Epithelial cell of esophagus (primary cell): Measurements from ENCODE around the gene SPOCK1.
A peak's percentile ranks its signal among the peaks of the same experiment; 100 is the strongest.

Experiments used
- DNase-seq: peaks from one replicate; pipeline ENCODE4 v3.0.0; 2010; ENCODE audit warnings: low read depth
- H3K4me3 ChIP-seq: 2 replicates; pipeline ENCODE4 v1.5.1; 2011; ENCODE audit warnings: mild to moderate bottlenecking, low read length, control low read depth
- TF ChIP-seq, protein P1 (sequence below): IDR thresholded peaks from 2 replicates; pipeline ENCODE4 v1.5.1; 2011; ENCODE audit warnings: low read depth, mild to moderate bottlenecking, low read length, control low read depth, inconsistent platforms; ENCODE audit not compliant: insufficient read depth; ENCODE audit errors: missing control alignments

Gene SPOCK1

DNA sequence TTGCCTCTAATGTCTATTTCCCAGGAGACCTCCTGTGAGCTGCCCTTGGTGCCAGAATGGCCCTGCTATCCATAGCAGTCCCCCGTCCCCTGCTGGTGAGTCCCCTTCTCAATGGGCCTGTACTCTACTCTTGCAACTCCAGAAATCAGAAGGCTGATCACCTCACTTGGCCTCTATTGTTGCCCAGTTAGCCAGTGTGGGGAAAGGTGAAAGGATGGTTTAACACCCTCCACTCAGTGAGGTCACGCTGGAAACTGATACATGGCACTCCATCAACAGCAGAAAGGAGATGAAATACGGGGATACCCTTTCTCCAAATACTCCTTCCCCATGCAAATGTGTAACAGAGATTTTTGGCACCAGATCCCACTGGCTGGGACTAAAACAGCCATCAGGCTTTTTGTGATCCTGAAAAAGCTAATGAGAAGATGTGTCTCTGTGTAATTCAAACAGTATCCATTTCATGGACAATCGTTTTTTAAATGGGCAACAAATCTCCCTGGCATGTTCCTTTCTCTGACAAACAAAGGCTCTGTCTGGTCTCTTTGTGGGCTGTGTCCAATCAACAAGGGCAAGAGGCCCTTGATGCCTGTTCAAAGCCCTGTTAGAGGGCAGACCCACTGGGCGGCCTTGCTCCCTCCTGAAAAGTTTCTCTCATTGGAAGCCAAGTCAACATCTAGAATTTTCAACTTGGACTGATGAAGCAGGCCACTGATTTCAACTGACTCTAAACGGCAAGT is 343.7 kb downstream of the SPOCK1 start:
- no peak overlapping the region for H3K4me3 ChIP-seq
- TF ChIP-seq, protein P1, sequence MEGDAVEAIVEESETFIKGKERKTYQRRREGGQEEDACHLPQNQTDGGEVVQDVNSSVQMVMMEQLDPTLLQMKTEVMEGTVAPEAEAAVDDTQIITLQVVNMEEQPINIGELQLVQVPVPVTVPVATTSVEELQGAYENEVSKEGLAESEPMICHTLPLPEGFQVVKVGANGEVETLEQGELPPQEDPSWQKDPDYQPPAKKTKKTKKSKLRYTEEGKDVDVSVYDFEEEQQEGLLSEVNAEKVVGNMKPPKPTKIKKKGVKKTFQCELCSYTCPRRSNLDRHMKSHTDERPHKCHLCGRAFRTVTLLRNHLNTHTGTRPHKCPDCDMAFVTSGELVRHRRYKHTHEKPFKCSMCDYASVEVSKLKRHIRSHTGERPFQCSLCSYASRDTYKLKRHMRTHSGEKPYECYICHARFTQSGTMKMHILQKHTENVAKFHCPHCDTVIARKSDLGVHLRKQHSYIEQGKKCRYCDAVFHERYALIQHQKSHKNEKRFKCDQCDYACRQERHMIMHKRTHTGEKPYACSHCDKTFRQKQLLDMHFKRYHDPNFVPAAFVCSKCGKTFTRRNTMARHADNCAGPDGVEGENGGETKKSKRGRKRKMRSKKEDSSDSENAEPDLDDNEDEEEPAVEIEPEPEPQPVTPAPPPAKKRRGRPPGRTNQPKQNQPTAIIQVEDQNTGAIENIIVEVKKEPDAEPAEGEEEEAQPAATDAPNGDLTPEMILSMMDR, result no peak
- DNase-seq, result no peak

DNA sequence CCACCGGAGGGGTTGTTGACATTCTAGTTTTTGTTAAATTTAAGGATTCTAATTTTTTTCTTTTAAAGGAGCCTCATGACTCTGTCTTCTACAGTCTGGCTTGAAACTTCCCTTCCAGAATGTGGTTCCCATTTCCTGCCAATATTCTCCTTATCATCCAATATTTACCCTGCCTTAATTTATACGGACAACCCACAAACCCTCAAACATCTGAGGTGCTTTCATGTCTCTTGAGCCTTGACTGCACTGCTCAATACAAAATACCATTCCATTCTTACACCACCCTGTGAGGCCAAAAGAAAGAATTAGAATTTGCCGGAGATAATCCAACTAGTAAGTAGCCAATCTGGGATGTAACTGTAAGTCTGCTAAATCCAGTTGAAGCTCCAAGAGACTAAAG is 346.5 kb downstream of the SPOCK1 start:
- no peak for DNase-seq
- TF ChIP-seq, protein P1, result no peak
- H3K4me3 ChIP-seq, result no peak overlapping the region

DNA sequence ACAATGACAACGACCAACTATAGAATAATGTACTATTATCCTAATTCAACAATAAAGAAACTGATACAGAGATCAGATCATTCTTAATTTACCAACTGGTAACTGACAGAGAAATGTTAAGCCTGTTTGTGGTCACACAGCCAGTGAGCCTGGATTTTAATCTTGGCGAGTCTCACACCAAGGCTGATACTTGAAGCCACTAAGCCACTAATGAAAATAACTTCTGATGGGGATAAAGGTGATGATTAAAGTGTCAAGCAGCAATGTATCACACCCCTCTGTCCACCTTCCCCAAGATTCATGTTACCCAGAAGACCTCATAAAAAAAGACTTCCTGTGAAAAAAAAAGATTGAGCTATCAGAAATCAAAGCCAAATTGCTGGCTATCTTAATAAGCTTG is 350.5 kb downstream of the SPOCK1 start:
- no peak for DNase-seq
- H3K4me3 ChIP-seq, result no peak overlapping the region
- TF ChIP-seq, protein P1, result no peak

DNA sequence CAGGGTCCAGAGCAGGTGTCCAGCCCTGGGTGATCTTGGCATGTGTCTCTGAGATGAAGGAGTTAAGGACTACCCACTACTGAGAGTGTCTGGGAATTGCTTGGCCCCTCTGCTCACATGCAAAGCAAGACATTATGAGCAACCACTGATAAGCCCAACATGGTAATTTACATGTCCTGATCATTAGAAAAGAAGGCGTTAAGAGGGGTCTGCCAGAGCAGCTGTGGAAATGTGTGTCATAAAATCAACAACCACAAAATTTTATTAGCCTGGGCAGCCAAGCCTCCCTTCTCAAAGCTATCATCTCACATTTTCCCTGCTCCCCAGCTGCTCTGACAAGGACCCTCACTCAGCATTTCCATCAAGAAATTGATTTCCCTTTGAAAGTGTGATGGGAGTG is 351.0 kb downstream of the SPOCK1 start:
- DNase-seq, result no peak
- H3K4me3 ChIP-seq, result no peak overlapping the region
- TF ChIP-seq, protein P1, result no peak

DNA sequence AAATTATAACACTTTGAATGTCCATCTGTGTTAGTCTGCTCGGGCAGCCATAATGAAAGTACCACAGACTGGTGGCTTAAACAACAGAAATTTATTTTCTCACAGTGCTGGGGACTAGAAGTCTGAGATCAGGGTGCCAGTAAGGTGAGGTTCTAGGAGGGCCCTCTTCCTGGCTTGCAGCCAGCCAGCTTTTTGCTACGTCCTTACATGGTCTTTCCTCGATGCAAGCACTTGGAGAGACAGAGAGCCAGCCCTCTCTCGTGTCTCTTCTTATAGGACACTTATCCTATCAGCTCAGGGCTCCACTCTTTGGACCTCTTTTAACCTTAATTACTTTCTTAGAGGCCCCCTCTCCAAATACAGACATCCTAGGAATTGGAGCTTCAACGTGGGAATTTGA is 351.8 kb downstream of the SPOCK1 start:
- H3K4me3 ChIP-seq, result no peak overlapping the region
- no peak for DNase-seq
- TF ChIP-seq, protein P1, result no peak

DNA sequence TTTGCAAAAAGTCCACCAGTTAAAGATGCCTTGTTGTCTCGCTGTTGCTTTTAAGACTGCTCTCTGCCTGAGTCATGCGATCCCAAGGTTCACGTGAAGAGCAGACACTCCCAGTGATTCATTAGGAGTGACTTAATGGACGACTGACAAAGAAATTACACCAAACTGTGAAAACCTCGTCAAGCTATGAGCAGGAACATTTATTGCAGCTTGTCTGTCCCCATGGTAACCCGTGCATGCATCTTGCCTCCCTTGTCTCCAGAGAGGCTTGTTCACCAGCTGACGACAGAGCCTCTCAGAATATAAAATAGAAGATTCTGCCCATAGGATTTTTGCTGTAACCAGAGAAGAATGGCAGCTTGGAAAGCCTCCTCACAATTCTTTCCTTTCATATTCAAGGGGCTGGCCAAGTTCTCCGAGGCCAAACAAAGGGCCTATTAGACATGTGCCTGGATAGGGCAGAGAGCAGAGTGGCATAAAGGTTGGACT is 352.7 kb downstream of the SPOCK1 start:
- peak overlapping the region; percentile 22 for H3K4me3 ChIP-seq
- TF ChIP-seq, protein P1, result no peak
- peak; percentile 99 for DNase-seq

DNA sequence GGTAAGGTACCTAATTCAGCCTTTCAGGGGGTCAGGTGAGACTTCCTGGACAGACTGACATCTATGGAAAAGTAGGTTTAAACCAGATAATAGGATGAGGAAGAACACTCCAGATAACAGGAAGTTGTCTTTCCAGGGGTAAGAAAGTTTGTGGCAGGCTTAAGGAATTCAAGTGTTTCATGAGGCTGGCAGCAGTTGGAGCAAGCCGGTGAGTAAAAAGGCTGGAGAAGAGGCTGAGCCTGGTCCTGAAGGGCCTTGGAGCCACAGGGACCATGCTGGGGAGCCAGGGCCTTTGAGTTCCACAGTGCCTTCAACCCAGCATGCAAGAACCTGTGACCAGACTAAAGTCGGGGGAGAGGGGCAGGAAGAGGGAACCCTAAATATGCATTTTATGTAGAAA is 353.4 kb downstream of the SPOCK1 start:
- DNase-seq, result peak; percentile 17
- peak overlapping the region; percentile 22 for H3K4me3 ChIP-seq
- TF ChIP-seq, protein P1, result no peak
